ENCODE measurements around the gene AOPEP.

DNA sequence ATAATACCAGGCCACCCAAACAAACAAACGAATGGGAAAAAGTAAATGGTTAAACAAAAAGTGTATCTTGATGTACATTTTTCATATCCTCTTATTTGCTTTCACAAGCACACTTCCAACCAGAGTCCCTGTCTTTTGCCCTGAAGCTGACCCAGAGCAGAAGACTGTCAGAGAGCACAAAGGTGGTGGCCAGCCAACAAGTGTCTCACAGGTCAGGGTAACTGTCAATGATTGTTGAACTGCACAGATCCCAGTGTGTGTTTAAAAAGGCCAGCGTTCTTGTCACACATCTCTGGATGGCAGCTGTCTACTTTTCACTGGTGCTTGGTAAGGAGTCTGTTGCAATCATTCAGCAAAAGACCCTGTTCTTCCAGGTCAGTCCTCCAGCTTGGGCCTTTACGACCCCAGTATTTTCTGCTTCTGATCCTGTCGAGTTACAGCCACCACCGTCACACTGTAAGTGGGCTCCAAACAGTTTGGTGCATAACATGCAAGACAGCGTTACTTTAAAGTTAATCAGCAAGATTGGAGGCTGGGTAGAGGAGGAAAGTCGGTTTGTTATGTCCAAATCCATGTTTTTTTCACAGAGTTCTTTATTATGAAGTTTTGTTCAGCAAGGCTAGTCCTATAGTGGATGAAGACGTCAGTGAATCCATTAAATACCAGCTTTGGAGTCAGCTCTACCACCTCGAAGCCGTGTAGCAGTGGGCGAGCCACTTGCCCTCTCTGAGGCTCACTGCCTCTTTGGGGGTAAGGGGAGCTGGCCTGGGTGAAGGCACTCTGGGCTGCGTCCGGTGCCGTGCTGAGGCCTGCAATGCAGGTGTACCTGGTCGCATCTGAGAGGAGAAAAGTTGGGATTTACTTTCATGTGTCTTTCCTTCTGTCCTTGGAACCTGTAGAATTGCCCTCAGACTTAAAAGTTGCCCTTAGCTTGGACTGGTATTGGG, 265.7 kb downstream of the AOPEP start:
- TF ChIP-seq POLR2AphosphoS5 (IDR thresholded peaks at IDR 0.05) (no peak), POLR2A (IDR thresholded peaks at IDR 0.05) (no peak)
- TF ChIP-seq, protein P1, sequence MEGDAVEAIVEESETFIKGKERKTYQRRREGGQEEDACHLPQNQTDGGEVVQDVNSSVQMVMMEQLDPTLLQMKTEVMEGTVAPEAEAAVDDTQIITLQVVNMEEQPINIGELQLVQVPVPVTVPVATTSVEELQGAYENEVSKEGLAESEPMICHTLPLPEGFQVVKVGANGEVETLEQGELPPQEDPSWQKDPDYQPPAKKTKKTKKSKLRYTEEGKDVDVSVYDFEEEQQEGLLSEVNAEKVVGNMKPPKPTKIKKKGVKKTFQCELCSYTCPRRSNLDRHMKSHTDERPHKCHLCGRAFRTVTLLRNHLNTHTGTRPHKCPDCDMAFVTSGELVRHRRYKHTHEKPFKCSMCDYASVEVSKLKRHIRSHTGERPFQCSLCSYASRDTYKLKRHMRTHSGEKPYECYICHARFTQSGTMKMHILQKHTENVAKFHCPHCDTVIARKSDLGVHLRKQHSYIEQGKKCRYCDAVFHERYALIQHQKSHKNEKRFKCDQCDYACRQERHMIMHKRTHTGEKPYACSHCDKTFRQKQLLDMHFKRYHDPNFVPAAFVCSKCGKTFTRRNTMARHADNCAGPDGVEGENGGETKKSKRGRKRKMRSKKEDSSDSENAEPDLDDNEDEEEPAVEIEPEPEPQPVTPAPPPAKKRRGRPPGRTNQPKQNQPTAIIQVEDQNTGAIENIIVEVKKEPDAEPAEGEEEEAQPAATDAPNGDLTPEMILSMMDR (IDR thresholded peaks at IDR 0.05), result no peak

Measured in sigmoid colon (tissue), 4 donors.